ENCODE measurements around the gene C17orf114.

C17orf114 gene

DNA sequence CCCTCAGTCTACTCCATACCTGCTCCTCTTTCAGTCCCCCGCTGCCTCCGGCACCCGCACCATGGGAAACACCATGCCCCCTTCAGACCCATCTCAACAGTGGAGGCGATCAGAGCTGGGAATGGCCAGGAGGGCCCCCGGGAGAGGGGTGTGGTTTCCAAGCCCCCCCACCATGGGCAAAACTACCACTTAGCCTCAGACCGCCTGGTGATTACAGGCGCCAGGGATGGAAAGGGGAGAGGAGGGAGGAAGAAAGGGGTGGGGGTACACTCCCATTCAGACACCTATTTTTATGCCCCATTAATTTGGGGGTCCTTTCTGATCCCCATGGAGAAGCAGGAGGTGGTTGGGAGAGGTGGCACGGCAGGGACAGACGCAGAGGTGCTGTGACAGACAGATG is at the start of gene C17orf114:
TSS of gene C17orf114 (minus strand) at position 101 of the 400 bp plus-strand sequence.
- Histone ChIP-seq H3K9me3 (ENCODE audit: control insufficient read depth, low read length) (no peaks in the 10 kb centered on the region), H3K4me1 (ENCODE audit: control insufficient read depth, insufficient read depth, low read length) (peaks cover under 1% of the 10 kb centered on the region), H3K4me3 (ENCODE audit: low read length) (no peak within 1 kb of the TSS), H3K9ac (ENCODE audit: low read length) (no peak within 1 kb of the TSS), H3K36me3 (ENCODE audit: control insufficient read depth, insufficient read depth, low read length) (no peaks in the 10 kb centered on the region), H3K27me3 (ENCODE audit: control insufficient read depth, insufficient read depth, low read length) (no peaks in the 10 kb centered on the region)

DNA sequence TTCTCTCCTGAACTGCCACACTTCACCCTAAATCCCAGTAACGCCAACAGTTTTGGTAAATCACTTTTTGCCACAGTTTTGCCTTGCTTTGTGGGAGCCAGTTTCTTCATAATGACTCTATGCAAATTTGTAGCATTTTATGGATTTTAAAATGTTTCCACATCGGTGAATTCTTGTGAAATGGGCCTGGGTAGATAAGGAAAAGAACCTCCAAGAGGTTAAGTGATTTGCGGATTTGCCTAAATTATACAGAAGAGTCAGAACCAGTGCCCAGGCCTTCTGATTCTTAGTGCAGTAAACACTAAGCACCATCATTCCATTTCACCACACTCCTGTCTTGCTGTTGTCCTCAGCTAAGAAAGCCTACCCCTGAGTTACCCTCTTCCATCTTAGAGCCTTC is 49.0 kb upstream of the C17orf114 start:
- H3K4me1 ChIP-seq (ENCODE audit: control insufficient read depth, insufficient read depth, low read length), result peaks cover 31% of the 10 kb centered on the region
- no peak overlapping the region for H3K9ac ChIP-seq (ENCODE audit: low read length)
- H3K36me3 ChIP-seq (ENCODE audit: control insufficient read depth, insufficient read depth, low read length), result no peaks in the 10 kb centered on the region
- no peaks in the 10 kb centered on the region for H3K9me3 ChIP-seq (ENCODE audit: control insufficient read depth, low read length)
- no peaks in the 10 kb centered on the region for H3K27me3 ChIP-seq (ENCODE audit: control insufficient read depth, insufficient read depth, low read length)
- no peak overlapping the region for H3K4me3 ChIP-seq (ENCODE audit: low read length)

DNA sequence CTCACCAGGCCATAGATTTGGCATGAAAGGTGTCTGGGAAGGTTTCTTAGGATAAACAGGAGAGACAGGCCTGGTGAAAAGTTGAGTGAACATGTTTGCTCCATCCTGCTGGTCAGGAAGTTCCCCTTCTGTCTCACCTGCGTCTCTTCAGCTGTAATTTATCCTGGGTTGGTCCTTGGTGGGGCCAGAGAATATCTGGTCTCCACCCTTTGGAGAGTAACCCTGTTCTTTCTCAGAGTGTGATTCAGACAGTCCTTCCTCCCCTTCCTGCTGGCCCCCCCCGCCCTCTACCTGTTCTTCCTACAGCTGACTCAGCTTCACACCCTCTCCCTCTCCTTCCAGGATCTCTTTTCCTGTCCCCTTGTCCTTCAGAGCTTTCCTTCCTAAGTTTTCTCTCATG is 48.1 kb upstream of the C17orf114 start:
- Histone ChIP-seq H3K36me3 (ENCODE audit: control insufficient read depth, insufficient read depth, low read length) (no peaks in the 10 kb centered on the region), H3K9me3 (ENCODE audit: control insufficient read depth, low read length) (no peaks in the 10 kb centered on the region), H3K4me1 (ENCODE audit: control insufficient read depth, insufficient read depth, low read length) (peaks cover 31% of the 10 kb centered on the region), H3K4me3 (ENCODE audit: low read length) (no peak overlapping the region), H3K9ac (ENCODE audit: low read length) (no peak overlapping the region), H3K27me3 (ENCODE audit: control insufficient read depth, insufficient read depth, low read length) (no peaks in the 10 kb centered on the region)

DNA sequence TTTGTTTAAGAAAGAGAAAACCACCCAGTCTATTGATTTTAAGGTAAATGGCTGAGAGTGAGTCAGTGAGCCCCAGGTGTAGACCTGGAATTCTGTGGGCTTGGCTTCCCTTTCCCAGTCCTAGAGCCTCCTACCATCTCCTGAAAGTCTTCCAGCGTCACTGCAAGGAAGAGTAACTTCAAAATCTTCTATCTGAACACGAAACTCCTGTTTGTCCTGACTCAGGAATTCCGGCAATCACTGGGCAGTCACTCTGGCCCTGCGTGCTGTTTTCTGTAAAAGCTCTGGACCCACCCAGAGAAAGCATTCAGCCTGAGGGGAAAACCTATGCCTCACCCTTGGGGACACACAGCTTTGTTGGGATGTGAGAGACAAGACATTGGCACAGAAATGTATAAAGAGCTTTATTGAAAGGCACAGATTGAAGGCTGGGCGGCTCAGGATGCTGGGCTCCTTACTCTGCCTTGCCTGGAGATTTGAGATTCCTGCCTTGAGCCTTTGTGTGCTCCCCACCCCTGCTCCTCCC is 46.9 kb upstream of the C17orf114 start:
- Histone ChIP-seq H3K4me1 (ENCODE audit: control insufficient read depth, insufficient read depth, low read length) (peaks cover 31% of the 10 kb centered on the region), H3K9ac (ENCODE audit: low read length) (no peak overlapping the region), H3K9me3 (ENCODE audit: control insufficient read depth, low read length) (no peaks in the 10 kb centered on the region), H3K27me3 (ENCODE audit: control insufficient read depth, insufficient read depth, low read length) (no peaks in the 10 kb centered on the region), H3K4me3 (ENCODE audit: low read length) (no peak overlapping the region), H3K36me3 (ENCODE audit: control insufficient read depth, insufficient read depth, low read length) (no peaks in the 10 kb centered on the region)

DNA sequence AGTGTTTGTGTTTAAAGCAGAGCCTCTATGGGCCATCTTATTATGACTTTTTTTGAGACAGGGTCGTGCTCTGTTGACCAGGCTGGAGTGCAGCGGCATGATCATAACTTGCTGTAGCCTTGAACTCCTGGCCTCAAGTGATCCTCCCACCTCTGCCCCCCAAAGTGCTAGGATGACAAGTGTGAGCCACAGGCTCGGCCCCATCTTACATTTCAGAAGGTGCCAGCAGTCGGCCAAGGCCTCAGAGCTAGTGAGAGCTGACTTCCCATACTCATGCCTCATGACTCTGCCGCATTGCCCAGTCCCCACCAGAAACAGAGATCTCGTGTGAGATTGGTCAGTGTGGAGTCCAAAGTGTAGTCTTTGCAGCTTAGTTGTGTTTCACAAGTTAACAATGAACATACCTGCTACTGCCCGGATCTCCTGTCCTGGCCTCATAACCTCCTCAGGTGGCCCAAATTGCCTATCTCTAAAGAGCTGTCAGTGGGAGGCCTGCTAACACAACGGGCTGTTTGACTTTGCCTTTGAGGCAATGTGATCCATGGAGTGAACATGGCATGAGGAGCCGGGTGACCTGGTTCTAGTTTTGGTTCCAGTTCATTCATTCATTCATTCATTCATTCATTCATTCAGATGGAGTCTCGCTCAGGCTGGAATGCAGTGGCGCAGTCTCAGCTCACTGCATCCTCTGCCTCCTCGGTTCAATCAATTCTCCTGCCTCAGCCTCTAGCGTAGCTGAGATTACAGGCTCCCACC is 44.7 kb upstream of the C17orf114 start:
- Histone ChIP-seq H3K9ac (ENCODE audit: low read length) (no peak overlapping the region), H3K27me3 (ENCODE audit: control insufficient read depth, insufficient read depth, low read length) (no peaks in the 10 kb centered on the region), H3K36me3 (ENCODE audit: control insufficient read depth, insufficient read depth, low read length) (no peaks in the 10 kb centered on the region), H3K4me3 (ENCODE audit: low read length) (no peak overlapping the region), H3K9me3 (ENCODE audit: control insufficient read depth, low read length) (no peaks in the 10 kb centered on the region), H3K4me1 (ENCODE audit: control insufficient read depth, insufficient read depth, low read length) (peaks cover 31% of the 10 kb centered on the region)

DNA sequence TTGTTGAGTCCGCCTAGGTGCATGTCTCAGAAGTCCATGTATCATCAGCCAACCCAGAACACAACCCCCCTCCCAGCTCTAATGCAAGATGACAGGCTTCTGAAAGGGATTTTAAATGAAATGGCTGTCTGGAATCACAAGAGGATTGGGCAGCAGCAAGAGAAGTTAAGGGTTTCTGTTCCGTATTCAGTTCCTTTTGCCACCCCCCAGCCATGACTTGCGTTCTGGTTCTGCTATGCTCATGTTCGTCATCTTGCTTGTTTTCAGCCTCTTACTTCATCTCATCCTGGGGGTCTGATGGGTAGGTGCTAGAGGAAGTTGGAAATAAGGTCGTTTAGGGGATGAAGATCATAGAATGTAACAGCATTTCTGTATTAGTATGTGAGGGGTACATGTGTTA is 43.0 kb upstream of the C17orf114 start:
- H3K9me3 ChIP-seq (ENCODE audit: control insufficient read depth, low read length), result no peaks in the 10 kb centered on the region
- no peaks in the 10 kb centered on the region for H3K36me3 ChIP-seq (ENCODE audit: control insufficient read depth, insufficient read depth, low read length)
- H3K27me3 ChIP-seq (ENCODE audit: control insufficient read depth, insufficient read depth, low read length), result no peaks in the 10 kb centered on the region
- H3K4me1 ChIP-seq (ENCODE audit: control insufficient read depth, insufficient read depth, low read length), result peaks cover 32% of the 10 kb centered on the region
- H3K9ac ChIP-seq (ENCODE audit: low read length), result no peak overlapping the region
- H3K4me3 ChIP-seq (ENCODE audit: low read length), result no peak overlapping the region

DNA sequence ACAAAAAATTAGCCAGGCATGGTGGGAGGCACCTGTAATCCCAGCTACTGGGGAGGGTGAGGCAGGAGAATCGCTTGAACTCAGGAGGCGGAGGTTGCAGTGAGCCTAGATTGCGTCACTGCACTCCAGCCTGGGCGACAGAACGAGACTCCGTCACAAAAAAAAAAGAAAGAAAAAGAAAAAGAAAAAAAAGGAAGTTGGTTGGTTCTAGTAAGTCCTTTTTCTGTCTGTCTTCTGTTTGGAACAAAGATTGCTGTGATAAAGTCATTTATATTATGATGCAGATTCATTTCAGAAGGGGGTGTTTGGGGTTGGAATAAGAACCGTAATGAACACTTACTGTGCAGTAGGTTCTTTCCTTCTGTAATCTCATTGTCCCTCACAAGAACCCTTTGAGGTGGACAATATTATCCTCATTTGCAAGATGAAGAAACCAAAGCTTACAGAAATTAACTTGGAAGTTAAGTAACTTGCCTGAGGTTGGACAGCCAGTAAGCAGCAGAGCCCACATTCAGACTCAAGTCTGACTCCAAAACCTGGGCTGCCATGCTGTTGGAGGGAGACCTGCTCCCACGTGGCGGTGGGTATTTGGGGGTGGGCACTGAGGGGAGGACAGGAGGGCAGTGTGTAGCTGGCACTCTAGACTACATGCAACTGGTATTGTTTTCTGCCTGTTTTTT is 41.3 kb upstream of the C17orf114 start:
- Histone ChIP-seq H3K27me3 (ENCODE audit: control insufficient read depth, insufficient read depth, low read length) (no peaks in the 10 kb centered on the region), H3K9me3 (ENCODE audit: control insufficient read depth, low read length) (no peaks in the 10 kb centered on the region), H3K4me1 (ENCODE audit: control insufficient read depth, insufficient read depth, low read length) (peaks cover 18% of the 10 kb centered on the region), H3K9ac (ENCODE audit: low read length) (no peak overlapping the region), H3K36me3 (ENCODE audit: control insufficient read depth, insufficient read depth, low read length) (no peaks in the 10 kb centered on the region), H3K4me3 (ENCODE audit: low read length) (no peak overlapping the region)

DNA sequence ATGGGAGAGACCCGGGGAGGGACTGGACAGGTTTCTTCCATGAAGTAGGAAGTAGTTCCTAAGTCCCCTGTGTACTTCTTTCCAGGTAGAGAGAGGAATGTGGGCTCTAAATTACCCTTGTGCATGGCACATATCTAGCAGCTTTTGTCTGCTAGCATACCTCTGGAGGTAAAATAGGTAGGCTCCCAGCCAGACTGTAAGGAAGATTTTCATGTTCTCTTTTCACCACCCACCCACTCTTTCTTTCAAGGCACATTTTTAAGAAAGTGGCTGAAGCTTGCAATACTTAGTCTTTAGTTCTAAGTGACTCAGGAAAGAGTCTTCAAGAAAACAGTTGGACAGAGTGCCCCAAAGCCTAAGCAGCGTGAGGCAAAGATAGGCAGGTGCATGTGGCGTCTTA is 40.2 kb upstream of the C17orf114 start:
- Histone ChIP-seq H3K36me3 (ENCODE audit: control insufficient read depth, insufficient read depth, low read length) (no peaks in the 10 kb centered on the region), H3K9me3 (ENCODE audit: control insufficient read depth, low read length) (no peaks in the 10 kb centered on the region), H3K4me1 (ENCODE audit: control insufficient read depth, insufficient read depth, low read length) (peaks cover 10% of the 10 kb centered on the region), H3K9ac (ENCODE audit: low read length) (no peak overlapping the region), H3K27me3 (ENCODE audit: control insufficient read depth, insufficient read depth, low read length) (no peaks in the 10 kb centered on the region), H3K4me3 (ENCODE audit: low read length) (no peak overlapping the region)

DNA sequence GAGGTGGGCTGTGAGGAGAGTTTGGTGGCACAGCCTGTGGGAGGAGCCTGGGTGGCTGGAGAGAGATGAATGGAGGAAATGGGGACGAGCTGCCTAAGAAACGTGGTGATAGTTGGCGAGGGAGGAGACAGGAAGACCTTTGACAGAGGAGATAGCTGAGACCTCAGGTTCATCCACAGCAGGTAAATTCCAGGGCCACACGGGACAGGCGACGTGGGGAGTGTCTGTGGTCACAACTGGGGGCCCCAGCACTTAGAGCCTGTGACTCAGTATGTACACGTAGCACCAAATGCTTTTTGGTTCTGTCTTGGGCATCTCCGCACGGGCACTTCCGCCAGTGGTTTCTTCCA is 38.7 kb upstream of the C17orf114 start:
- H3K4me1 ChIP-seq (ENCODE audit: control insufficient read depth, insufficient read depth, low read length), result peaks cover 17% of the 10 kb centered on the region
- no peak overlapping the region for H3K4me3 ChIP-seq (ENCODE audit: low read length)
- H3K27me3 ChIP-seq (ENCODE audit: control insufficient read depth, insufficient read depth, low read length), result no peaks in the 10 kb centered on the region
- no peaks in the 10 kb centered on the region for H3K36me3 ChIP-seq (ENCODE audit: control insufficient read depth, insufficient read depth, low read length)
- no peak overlapping the region for H3K9ac ChIP-seq (ENCODE audit: low read length)
- H3K9me3 ChIP-seq (ENCODE audit: control insufficient read depth, low read length), result no peaks in the 10 kb centered on the region

DNA sequence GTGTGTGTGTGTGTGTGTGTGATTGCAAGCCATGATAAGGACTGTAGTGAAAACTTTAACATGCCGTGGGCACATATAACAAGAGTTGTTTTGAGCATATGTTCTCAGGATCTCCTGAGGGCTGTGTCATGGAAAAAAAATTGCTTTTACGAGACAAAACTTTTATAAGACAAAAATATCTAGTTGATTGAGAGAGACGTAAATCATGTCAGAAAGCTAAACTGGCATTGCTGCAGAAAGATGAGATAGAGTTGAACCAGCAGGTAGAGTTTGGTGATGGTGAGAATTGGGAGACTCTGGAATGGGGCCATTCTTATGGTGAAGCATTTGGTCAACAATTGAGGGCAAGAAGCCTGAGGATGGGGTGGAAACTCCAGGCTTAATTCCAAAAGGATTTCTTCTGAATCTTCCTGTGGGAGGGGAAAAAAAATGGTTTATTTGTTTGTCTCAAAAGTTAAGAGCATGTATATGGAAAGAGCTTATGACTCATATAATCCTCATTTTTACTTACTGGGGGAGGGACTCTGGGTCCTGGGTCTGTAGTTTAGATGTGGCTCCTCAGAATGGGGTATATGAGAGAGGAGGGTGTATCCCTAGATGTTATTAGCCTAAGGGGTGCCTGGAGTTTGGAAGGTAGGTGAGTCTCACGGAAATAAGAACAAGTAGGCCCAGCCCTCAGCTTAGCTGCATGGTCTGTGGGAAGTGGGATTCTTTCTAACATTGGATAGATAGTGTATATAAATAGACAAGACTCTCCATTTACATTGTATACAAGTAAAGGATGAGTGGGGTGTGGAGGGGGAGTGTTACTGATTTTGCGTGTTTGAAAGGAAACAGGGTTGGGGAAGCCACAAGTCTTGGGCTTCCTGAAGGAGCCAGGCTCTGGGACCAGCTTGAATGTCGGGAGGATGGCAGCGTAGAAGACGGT is 38.1 kb upstream of the C17orf114 start:
- Histone ChIP-seq H3K4me1 (ENCODE audit: control insufficient read depth, insufficient read depth, low read length) (peaks cover 23% of the 10 kb centered on the region), H3K36me3 (ENCODE audit: control insufficient read depth, insufficient read depth, low read length) (no peaks in the 10 kb centered on the region), H3K9me3 (ENCODE audit: control insufficient read depth, low read length) (no peaks in the 10 kb centered on the region), H3K27me3 (ENCODE audit: control insufficient read depth, insufficient read depth, low read length) (no peaks in the 10 kb centered on the region), H3K9ac (ENCODE audit: low read length) (no peak overlapping the region), H3K4me3 (ENCODE audit: low read length) (no peak overlapping the region)

DNA sequence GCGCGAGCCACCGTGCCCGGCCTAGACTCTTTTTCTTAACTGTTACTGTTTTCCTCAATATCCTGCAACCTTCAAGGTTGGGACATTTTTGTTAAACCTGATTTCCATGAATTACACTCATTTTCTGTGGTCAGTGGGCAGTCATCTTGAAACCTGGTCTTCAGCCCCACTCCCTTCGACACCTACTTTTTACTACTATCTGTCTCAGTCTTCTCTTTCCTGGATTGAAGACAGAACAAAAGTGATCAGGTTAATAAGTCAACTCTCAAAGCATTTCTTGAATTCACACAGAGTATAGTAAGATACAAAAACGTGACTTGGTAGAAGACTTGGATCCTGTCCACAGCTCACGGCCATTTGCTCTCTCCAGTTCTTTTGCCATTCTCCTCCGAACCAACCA is 37.1 kb upstream of the C17orf114 start:
- no peak overlapping the region for H3K9ac ChIP-seq (ENCODE audit: low read length)
- no peaks in the 10 kb centered on the region for H3K27me3 ChIP-seq (ENCODE audit: control insufficient read depth, insufficient read depth, low read length)
- H3K9me3 ChIP-seq (ENCODE audit: control insufficient read depth, low read length), result no peaks in the 10 kb centered on the region
- H3K4me3 ChIP-seq (ENCODE audit: low read length), result no peak overlapping the region
- no peaks in the 10 kb centered on the region for H3K36me3 ChIP-seq (ENCODE audit: control insufficient read depth, insufficient read depth, low read length)
- peaks cover 32% of the 10 kb centered on the region for H3K4me1 ChIP-seq (ENCODE audit: control insufficient read depth, insufficient read depth, low read length)
